NT2/D1 (cell line): Measurements from ENCODE around the gene CDK5RAP1.

Source experiments
- SUZ12 ChIP-seq: IDR thresholded peaks from 2 replicates; pipeline ENCODE4 v1.6.1; 2011; ENCODE audit not compliant: insufficient read length, insufficient read depth; ENCODE audit errors: extremely low read depth
- YY1 ChIP-seq: IDR thresholded peaks from 2 replicates; pipeline ENCODE4 v1.6.1; 2011; ENCODE audit not compliant: insufficient read length, insufficient read depth
- ZNF274 ChIP-seq: IDR thresholded peaks from 2 replicates; pipeline ENCODE4 v1.6.1; 2011; ENCODE audit warnings: mild to moderate bottlenecking, low read depth, low read length

DNA sequence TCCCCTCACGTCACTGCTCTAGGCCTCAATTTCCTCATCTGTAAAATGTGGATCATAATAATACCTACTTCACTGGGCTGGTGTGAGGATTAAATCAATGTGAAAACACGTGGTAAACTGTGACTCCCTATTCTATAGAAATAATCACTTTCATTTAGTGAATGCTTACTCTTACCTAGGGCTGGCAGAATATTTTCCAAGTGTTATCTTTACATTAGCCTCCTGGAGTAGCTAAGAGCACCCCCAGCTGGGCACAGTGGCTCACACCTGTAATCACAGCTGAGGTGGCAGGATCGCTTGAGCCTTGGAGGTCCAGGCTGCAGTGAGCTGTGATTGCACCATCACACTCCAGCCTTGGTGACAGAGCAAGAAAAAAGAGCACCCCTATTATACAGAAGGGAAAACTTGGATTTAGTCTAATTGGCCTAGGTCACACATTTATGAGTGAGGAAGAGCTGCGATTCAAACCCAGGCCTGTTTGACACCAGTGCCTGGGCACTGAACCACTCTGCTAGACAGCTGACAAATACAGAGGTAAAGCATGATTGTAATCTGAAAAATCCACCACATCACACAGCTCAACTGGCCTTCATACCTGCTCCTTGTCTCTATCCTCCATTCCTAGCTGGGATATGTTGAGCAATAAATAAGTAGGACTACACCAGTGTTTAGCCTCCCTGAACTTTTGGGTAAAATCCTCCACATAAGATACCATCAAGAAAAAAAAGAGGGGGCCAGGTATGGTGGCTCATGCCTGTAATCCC lies 43.7 kb upstream of the CDK5RAP1 start:
- no peak for TF ChIP-seq YY1
- no peak for TF ChIP-seq SUZ12
- TF ChIP-seq ZNF274: no peak
